DND-41 (cell line): ENCODE results near the gene SLC29A2.

ENCODE experiments used
- CTCF ChIP-seq: IDR thresholded peaks from 2 replicates; pipeline ENCODE4 v1.5.1; 2012; ENCODE audit warnings: borderline replicate concordance, low read length, moderate library complexity, mild to moderate bottlenecking; ENCODE audit not compliant: poor library complexity, severe bottlenecking; ENCODE audit errors: extremely low read depth
- EZH2 ChIP-seq: IDR thresholded peaks from 3 replicates; pipeline ENCODE4 v1.6.1; 2012; ENCODE audit warnings: borderline replicate concordance, low read depth, mild to moderate bottlenecking, moderate library complexity, low read length, inconsistent platforms; ENCODE audit not compliant: severe bottlenecking

- TF ChIP-seq CTCF (peak; percentile 28), EZH2 (no peak)
Observed at GRCh38 chr11:66313321-66314185, 58.0 kb downstream of the SLC29A2 start.
